GM21529 (cell line): ENCODE results near the gene CTSS.

Experiments used
- ATAC-seq: cut with Tn5 transposase; IDR thresholded peaks from one replicate; pipeline ENCODE4 v1.9.1; 2021; ENCODE audit not compliant: unreplicated experiment

Gene CTSS

DNA sequence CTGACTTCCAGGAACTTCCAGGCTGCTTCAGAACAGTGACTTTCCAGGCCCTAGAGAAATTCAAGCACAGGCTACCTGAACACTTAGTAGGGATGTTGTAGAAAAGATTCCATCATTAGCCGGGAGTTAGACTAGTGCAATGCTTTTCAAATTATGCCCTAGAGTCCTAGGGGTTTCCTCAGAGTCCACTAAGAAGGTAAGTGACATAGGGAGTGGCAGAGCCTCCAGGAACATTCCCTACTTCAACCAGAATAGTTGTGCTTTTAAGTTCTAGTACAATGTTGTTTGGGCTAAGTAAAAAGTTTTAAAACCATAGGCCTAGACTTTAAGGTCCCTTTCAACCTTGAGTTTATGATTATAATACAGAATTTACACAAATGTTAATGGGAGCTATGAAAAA lies 59.5 kb downstream of the CTSS start:
- ATAC-seq, result no peak

DNA sequence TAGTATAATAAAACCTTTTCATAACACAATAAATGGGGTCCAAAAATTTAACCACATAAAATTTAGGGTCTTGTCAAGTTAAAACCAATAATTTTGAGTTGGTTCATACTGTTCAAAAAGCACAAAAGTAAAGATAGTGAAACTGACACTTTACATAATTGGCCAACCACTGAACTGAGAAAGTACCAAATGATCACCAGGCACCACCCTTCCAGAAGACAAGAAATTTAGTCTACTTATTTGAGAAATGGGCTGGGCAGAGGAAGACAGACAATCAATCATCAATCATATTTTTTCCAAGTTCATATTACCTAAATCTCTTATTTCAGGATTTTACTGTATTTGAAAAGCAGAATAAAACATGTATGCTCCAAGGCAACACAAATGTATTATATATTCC lies 62.2 kb downstream of the CTSS start:
- no peak for ATAC-seq

DNA sequence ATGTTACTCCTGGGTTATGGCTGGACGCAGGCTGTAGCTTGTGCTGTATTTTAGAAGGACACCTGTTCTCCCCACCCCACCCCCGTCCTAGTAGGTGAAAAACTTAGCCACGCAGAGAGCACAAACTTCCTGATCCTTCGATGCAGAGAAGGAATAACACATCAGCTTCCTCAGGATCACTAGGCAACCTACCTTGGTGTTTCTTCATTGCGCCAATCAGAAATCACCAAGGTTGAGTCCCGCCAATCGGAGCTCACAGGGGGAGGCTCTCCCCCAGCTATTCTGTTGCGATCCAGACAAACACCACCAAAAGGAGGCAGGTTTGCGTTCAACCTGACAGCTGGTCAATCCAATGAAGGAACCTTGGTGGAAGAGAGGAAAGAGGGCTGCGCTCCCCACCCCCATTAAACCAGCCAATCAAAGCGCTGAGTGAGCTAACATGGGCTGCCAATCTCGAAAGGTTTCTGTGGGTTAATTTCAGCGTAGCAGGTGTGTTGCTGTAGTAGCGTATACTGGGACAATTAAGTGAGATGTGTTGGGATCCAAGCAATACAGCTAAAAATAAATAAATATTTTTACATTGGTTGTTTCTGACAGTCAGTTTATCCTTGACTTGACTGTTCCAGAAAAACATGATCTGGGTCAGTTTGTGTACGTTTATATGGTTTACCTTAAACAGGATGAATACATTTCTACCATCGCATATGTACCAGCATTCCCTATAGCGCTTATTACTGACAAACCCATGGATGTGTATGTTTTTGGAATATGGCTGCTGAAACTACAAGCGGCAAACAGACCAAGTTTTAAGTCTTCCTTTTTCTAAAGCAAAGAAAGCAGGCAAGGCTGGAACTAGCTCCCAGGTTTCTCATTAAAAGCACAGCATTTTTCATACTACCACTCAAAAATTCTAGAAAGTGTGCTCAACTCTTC lies 68.3 kb downstream of the CTSS start, which contains the start of gene GOLPH3L:
GOLPH3L (minus strand) TSS at position 160 of the 933 bp plus-strand sequence. CDS start 2,316 bp downstream, outside the sequence.
- ATAC-seq, result peak; percentile 99

DNA sequence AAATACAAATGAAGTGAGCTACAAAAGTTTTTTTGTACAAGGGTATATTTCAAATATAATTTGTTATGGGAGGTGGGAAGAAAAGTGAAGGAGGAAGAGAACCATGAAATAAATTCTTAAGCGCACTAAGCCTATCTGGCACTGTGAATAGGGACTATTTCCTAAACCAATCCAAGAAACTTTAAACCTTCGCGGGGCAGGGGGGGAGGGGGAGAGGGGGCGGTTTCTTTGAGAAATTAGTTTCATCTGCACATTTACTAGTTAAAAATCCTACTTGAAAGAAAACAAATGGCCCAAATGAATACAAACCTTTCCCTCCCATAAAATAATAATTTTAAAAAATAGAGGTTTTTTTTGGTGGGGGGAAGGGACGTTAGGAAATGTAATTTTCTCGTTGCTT lies 69.0 kb downstream of the CTSS start:
- ATAC-seq, result no peak

DNA sequence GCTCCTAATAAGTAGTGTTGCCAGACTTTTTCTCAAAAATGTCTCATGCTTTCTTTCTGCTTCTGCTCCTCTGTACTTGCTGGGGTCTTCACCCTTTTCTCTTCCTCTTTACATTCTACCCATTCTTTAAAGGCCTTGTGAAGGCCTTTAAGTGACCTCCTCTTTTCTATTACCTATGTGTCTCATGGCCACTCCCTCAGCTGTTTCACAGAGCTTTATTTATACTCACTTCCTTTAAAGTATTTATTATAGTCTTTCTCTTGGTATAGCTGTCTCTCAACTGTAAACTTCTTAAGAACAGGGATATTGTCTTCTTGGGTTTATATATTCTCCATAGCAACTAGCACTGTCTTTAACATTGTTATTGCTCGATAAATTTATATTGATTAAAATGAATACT lies 69.4 kb downstream of the CTSS start:
- ATAC-seq, result no peak

DNA sequence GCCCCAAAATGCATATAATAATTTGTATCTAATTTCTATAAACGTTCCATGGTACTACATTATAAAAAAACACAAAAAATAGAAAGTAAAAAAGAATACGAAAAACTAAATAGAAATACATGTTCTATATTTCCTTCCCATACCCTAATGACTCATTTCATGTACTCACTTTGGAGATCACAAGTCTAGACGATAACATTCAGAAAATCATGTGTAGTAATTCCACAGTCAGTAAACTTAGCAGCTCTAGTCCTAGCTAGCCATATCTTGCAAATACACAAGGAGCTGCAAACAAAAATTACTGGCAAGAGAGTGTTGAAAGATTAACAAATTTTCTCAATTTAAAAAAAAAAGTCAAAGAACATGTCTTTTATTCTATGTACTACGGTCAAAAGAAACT lies 70.0 kb downstream of the CTSS start:
- ATAC-seq, result no peak

DNA sequence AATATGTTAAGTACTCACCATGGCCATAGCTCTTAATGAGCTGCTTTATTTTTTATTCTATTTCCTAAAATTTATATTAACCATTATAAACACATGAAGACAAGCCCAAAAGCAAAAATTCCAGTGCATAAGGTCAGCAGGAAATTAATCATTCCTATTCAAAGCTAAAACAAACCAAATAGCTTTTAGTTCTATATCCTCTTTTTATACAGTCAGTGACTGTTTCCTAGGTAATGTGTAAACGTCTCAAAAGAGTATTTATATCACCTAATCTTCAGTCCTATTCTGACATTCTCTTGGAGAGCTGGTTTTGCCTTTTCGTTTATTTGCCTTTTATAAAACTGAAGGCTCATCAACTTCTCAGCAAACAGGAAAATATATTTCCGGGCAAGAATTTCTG lies 72.9 kb downstream of the CTSS start:
- ATAC-seq, result no peak

DNA sequence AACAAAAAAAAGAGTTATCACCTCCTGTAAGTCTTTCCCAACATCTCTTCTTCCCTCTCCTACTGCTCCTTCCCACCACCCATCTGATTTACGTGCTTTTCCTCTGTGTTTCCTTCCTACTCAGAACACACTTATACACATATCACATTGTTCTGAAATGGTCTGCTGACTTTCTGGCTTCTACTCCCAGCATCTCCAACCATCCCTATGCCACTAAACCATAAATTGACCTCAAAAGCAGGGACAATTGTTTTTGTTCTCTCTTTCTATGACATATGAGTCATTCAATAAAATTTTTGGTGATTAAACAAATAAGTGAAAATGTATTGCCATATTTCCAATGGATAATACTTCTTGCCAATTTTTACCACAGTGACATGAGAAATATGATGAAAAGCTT lies 76.8 kb downstream of the CTSS start:
- ATAC-seq, result no peak

DNA sequence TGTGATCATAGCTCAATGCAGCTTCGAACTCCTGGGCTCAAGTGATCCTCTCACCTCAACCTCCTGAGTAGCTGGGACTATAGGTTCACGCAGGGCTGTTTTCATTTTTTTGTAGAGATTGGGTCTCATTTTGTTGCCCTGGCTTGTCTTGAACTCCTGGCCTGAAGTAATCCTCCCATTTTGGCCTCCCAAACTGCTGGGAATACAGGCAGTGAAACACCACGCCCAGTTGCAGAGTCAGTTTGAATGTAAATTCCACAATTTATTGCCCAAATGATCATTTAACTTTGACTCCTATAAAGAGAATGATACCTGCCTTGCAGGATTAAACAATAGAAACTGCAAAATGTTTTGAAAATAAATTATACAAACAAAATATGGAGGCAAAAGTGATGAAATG lies 79.3 kb downstream of the CTSS start:
- ATAC-seq, result no peak

DNA sequence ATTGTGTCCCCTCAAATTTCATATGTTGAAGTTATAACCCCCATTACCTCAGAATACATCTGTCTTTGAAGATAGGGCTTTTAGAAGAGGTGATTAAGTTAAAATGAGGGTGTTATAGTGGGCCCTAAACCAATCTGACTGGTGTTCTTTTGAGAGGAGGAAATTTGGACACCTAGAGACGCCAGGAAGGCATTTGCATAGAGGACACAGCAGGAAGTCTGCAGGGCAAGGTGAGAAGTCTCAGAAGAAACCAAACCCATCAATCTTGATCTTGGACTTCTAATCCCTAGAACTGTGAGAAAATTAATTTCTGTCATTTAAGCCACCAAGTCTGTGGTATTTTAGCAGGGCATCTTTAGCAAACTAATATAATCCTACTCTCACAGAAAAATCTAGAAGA lies 81.7 kb downstream of the CTSS start:
- no peak for ATAC-seq
